Fibroblast of upper back skin (primary cell): ENCODE results near the gene PAPOLA.

ENCODE experiments used
- DNase-seq: peaks from one replicate; pipeline ENCODE4 v3.0.0-alpha.2; 2013

PAPOLA gene

GRCh38 chr14:96568621-96569020, 66.4 kb downstream of the PAPOLA start:
- DNase-seq, result peak; percentile 60

GRCh38 chr14:96571311-96571710, 69.1 kb downstream of the PAPOLA start:
- DNase-seq, result no peak

DNA sequence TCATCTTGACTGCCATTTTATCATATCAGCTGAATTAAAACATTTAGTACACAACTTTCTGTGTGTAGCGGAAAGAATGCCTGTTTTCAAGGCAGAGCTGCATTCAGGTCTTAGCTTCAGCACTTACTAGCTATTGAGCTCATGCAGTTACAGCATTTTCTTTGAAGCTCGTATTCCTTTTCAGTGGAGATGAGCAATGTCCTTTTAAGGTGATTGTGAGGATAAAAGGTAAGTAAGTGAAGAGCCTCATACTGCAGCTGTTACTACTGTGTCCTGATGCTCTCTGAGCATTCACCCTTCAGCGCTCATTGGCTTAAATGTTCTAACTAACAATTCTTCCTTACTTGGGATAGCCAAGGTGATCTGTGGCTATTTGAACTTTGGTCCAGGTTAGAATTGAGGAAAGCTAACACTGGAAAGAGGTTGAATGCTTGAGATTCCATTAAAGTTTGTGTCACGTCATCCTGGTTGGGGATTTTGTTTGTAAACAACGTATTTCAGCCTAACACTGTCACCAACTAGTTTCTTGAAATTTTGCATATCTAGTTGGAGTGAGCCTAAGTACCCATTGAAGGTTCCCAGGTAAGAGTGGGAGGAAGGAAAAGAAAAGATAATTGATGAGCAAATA, 71.4 kb downstream of the PAPOLA start:
- DNase-seq, result no peak

- DNase-seq, result no peak
Measured at GRCh38 chr14:96574171-96574632, 72.0 kb downstream of the PAPOLA start.

GRCh38 chr14:96574633-96575632, 72.8 kb downstream of the PAPOLA start:
- DNase-seq, result peak; percentile 71

DNA sequence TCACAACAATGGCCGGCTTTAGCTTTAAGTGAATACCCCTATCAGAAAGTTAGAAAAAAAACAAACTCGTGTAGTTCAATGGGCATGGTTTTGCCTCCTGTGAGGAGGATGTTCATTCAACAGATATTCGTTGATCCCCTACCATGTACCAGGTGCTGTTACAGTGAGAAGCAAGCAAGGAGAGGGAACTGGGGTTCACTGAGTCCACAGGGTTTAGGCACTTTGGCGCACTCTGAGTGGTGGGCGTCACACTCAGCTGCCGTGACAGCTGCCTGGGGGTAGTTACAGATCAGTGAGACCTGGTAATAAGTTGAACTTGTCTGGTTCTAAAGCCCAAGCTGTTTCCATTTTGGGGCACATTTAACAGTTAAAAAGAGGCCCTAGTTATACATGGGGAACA, 74.2 kb downstream of the PAPOLA start:
- no peak for DNase-seq

- no peak for DNase-seq
Measured at GRCh38 chr14:96576937-96577336, 74.8 kb downstream of the PAPOLA start.

GRCh38 chr14:96578619-96579018, 76.4 kb downstream of the PAPOLA start:
- DNase-seq, result no peak

DNA sequence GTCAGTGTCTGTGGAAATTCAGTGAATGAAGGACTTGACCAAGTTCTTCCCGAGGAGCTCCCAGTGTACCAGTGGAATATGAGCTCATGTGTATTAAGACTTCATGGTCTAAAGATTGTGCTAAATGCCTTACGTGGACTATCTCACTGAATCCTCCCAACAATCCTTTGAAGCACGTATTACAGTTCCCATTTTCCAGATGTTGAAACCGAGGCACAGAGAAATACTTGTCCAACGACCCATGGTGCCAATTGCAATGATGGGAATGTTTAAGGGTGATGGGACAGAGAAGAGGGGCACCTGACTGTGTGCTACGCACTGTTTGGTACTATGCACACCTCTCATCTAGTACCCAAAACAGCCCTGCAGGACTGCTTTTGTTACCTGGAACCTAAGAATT, 77.2 kb downstream of the PAPOLA start:
- DNase-seq, result no peak

DNA sequence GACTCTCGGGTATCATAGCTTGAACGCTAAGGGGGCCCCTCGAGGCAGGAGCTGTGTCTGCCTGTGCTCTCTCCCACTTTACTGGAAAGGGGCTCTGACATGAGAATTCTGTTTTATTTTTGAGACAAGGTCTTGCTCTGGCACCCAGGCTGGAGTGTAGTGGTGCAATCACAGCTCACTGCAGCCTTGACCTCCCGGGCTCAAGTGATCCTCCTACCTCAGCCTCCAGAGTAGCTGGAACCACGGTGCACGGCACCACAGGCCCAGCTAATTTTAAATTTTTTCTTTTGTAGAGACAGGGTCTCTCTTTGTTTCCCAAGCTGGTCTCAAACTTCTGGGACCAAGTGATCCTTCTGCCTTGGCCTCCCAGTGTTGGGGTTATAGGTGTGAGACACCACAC, 77.7 kb downstream of the PAPOLA start:
- DNase-seq, result no peak

- DNase-seq, result no peak
Measured at GRCh38 chr14:96580566-96580965, 78.4 kb downstream of the PAPOLA start.

DNA sequence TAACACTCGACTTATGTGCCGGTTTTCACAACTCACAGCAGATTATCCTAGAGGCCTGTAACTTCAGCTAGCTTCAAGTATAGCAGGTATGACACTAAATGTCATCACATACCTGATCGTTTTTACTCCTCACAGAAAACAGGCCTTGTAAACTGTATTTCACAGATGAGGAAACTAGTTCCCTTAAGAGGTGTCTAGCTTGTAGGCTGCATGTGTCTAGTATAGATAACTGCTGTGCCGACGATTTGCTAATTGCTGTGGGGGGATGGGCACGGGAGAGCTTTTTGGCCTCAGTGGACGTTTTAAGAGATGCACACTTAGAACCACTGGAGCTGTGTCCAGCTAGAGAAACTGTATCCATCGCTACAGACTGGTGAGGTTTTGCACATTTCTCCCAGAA, 78.8 kb downstream of the PAPOLA start:
- no peak for DNase-seq

- DNase-seq, result no peak
Measured at GRCh38 chr14:96581902-96582301, 79.7 kb downstream of the PAPOLA start.

- no peak for DNase-seq
Measured at GRCh38 chr14:96582411-96582961, 80.3 kb downstream of the PAPOLA start.

DNA sequence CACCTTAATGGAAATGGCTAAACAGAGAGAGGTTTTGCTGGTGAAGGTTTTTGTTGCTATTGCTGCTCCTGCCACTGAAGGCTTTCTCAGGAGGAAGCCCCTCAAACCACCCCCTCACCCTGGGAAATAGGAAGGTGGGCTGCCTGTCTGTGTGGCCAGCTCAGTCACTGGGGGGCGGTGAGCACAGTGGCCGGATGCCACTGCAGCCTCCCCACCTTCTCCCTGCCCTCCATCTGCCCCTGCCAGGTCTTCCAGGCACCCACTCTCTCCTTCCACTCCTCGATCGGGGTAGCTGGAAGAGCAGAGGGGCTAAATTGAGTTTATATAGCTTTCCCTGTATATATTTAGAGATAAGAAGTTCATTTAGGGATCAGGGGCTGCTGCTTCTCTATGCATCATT, 80.8 kb downstream of the PAPOLA start:
- DNase-seq, result no peak

DNA sequence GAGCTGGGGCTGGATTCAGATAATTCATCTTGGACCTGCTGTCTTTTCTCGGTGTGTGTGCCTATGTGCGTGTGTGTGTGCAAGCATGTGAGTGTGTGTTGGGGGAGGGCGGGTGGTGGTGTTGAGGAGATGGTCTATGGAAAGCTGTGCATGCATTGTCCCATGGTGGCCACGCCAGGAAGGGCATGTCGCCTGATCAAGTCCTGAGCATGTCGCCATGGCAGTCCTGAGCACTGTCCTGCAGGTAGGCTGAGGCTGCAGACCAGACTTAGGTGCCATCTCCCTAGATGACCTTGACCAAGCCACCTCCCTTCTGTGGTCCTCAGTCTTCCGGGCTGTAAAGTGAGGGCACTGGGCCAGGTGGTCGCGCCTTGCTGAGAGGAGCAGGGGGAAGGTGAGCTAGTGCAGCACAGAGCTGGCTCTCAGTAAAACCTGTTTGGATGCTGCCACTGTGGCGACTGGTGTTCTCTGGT, 81.4 kb downstream of the PAPOLA start:
- DNase-seq, result no peak

DNA sequence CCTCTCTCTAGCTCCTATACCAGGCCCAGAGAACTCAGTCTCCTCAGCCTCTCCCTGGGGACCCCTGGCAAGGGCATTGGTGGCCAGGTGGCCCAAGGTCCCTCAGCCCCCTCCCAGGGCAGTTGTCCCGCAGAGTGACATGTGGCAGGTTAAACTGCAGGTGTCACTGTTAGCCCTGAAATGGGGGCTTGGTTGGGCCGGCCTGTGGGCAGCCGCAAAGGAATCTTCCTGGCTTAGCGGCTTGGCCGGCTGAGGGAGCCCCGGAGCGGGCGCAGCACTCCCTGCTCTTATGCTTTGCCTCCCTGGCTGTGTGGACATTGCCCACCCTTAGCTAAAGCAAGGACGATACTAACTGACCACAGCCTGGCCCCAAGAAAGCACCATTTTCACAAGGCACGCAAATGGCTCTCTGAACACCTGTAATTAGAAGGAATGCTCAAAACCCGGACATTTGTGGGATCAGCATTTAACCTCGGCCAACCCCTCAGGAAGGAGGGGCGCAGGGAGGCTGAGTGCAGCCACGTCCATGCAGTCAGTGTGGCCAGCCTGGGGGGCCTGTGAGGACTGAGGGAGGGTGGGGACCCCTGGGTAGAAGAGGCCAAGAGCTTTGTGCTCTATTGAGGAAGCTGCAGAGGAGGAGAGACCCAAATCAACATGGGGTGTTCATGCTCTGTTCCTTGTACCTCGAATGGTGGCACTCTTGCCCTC, 82.2 kb downstream of the PAPOLA start:
- DNase-seq, result peak; percentile 13

DNA sequence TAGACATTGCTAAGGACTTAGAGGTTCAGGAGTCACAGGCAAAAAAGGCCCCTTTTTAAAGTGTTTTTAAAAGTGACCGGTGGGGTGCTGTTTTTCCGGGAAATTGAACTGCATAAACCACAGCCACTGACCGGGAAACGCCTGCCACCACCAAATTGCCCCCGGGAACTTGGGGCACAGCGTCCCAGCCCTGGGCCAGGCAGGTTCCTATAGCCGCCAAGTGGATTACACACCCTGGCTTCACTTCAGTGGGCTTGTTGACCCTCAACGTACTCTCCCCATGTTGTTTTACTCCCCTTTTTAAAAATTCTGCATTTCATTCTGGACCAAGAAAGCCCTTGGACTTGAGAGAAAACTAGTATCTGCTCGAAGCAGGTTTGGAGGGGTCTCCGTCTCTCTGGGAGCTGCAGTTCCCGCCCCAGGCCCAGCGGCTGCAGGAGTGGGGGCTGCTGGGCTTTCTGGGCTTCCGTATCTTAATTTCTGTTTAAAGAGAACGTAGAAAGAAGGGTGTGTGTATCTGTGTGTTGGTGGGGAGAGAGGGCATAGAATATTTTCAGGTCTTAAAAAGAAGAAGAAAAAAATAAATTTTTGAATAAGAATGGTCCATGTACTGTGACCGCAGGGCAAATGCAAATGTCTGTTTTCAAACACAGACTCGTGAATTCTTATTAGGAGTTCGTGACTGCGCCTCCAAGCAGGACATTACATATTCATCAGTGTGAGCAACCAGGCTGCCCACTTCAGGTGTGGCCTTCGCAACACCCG, 82.9 kb downstream of the PAPOLA start:
- DNase-seq, result no peak

DNA sequence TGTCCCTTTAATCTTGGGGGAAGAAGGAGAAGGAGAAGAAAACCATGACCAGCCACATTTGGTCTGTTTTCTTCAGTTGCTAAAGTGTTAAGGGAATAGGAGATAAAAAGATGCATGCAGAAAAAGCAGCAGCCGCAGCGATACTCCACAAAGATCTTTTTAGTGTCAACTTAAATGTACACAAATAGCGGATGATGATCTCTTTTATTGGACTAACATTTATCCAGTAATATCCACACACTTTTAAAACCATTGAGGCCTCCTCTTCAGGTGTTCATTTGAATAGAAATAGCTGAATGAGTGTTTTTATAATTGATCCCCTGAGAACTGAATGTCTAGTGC, 83.5 kb downstream of the PAPOLA start:
- no peak for DNase-seq

DNA sequence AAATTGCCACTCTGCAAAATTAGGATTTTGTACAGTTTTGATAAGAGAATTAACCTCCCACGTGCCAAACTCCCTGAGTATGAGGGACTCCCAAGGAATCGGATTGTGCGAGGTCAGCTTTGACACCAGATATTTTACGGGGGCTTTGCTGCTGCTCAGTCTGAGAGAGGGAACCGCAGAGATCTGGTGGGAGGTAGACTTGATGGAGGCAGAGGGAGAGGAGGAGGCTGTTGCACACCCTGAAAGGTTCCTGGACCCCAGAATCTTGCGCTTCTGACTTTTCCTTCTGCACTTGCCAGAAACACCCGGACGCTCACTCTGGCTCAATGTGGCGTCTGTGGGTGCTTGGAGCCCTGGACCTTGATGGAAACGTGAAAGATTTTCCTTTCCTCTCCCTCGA, 83.9 kb downstream of the PAPOLA start:
- no peak for DNase-seq

DNA sequence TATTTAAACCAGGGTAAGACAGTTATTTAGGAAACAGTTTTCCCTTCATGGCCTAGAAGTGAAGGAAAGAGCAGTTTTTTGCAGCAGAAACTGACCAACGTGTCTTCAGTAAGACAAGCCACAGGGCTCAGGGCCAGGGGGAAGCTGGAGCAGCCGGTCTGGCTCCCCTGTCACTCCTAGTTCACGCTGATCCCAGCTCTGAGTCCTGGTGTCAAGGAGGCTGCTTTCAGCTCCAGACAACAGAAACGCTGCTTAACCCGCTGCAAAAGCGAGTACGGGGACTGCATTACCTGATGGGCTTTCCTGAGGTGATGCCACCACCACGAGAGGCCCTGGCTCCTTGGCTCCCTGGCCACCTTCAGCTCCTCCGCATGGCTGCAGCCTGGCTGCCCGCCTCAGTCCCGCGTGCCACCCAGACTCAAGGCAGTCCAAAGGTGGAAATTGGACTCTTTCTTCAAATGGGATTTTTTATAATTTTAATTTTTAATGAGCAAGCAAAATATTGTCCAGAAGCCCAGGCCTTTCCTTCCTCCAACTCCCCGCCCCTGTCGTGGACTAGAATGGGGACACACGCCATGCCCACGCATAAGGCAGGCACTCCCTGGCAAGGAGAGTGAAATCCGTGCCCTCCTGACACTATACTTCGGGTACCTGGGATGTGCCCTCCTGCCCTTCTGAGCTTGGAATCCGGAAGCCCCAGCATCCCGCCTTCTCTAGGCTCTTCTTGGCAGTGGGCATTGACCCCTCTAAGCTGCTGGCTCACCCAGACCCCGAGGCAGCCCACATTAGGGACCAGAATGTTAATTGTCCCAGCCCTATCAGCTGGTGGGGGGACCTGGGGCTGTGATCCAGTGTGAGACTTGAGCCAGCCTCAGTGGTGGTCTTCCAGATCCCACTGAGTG, 85.0 kb downstream of the PAPOLA start:
- DNase-seq, result no peak
